NCI-H2171 (cell line): ENCODE measurements around the gene TP53RK.

Experiments
- DNase-seq: peaks from one replicate; lab custom pipeline; 2025; lab: John Stamatoyannopoulos, UW

The TP53RK gene

DNA sequence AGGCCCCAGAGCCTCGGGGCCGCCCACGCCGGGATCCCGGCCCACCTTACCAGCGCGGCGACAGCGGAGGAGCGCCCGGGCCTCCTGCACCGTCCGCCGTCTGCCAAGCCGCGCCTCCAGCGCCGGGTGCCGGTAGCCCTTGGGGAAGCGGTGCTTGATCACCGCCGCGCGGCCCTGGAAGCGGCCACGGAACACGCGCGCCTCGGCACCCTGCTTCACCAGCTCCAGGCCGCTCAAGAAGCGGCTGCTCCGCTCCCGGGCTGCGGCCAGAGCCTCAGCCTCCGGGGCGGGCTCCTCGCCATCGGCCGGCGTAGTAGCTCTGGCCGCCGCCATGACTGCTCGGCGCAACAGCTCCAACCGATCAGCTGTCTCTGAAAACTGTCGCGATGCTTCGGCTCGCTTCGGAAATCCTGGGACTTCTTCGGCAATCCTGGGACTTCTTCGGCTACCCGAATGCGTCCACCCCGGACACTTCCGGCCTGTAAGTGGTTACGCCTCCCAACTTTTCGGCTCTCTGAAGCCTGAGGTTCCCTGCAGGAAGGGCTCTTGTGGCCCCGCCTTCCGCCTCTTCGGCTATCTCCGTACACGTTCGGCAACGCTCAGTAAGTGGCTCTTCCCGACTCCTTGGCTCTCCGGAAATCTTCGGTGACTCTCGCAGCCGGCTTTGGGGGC is at the start of gene TP53RK:
Gene TP53RK (minus strand): TSS at position 363 of the 672 bp plus-strand sequence. CDS start 30 bp downstream, at position 333.
- DNase-seq = peak; percentile 99

DNA sequence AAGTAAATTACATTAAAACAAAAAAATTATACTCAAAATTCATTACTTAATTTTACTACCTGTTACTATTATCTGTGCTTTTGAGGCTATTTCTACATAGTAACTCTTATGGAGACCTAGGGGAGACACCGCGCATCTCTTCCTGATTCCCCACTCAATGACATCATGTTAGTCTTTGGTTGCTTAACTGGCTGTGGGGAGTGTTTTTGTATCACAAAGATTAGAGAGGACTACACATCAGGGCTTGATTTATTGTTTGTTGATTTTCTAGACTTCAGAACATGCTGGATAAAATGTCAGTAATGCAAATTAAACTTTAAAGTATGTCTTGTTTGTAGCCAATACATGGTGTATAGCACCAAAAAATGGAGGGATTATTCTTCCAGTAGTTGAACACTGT is 46.2 kb upstream of the TP53RK start:
- DNase-seq = no peak

DNA sequence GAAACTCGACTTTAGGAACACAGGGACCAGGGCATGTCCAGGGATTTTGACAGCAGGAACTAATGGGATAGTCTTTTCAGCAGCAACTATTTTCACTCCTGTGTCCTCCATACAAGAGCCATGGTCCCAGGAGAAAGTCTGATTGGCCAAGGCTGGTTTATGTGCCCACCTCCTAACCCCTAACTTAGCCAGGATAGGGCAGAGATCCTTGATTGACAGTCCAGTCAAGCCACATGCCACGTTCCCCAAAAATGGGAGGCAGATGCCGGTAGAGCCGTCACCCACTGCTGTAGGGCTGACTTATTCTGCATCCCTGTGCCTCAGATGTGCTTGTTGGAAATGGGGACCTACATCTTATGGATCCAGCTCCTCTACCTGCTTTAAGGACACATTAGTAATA is 42.5 kb upstream of the TP53RK start:
- no peak for DNase-seq

DNA sequence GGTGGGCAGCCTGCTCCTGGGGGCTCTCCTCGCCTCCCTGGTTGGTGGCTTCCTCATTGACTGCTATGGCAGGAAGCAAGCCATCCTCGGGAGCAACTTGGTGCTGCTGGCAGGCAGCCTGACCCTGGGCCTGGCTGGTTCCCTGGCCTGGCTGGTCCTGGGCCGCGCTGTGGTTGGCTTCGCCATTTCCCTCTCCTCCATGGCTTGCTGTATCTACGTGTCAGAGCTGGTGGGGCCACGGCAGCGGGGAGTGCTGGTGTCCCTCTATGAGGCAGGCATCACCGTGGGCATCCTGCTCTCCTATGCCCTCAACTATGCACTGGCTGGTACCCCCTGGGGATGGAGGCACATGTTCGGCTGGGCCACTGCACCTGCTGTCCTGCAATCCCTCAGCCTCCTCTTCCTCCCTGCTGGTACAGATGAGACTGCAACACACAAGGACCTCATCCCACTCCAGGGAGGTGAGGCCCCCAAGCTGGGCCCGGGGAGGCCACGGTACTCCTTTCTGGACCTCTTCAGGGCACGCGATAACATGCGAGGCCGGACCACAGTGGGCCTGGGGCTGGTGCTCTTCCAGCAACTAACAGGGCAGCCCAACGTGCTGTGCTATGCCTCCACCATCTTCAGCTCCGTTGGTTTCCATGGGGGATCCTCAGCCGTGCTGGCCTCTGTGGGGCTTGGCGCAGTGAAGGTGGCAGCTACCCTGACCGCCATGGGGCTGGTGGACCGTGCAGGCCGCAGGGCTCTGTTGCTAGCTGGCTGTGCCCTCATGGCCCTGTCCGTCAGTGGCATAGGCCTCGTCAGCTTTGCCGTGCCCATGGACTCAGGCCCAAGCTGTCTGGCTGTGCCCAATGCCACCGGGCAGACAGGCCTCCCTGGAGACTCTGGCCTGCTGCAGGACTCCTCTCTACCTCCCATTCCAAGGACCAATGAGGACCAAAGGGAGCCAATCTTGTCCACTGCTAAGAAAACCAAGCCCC is 36.2 kb upstream of the TP53RK start:
- DNase-seq = no peak

- no peak for DNase-seq
These were observed 35.2 kb upstream of the TP53RK start for GRCh38 chr20:46724343-46724959.

- no peak for DNase-seq
These were observed 33.8 kb upstream of the TP53RK start for GRCh38 chr20:46723039-46723438.

DNA sequence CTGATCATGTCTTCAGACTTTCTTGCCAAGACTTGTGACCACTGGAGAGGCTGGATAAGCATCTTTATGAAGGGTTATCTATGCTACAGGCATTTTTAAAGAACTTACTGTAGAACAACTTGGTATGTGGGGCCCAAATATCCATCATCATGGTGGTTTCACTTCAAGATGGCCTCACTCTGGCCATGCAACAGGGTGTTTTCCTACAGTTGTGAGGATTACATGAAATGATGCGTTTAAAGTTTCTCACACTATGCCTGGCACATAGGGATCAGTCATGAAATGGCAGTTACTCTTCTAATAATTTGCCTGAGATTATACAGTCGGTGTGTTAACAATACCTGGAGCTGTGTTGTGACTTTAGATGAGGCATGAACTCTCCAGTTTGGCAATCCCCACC is 33.2 kb upstream of the TP53RK start:
- DNase-seq = no peak

DNA sequence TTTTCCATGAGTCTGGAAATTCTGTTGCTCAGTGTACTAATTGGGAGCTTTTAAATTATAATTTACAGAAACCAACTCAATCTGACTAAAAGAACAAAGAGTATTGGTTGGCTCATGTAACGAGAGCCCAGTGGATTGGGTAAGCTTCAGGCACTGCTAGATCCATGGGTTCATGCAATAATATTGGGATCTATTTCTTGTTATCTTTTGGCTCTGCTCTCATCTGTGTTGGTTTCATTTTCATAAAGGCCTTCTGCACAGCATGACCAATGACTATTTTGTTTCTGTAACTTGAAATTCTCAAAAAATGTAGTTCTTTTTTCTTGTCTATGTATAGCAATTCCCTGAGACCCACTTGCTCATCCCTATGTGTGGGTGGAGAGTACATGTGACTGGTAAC is 32.2 kb upstream of the TP53RK start:
- no peak for DNase-seq

DNA sequence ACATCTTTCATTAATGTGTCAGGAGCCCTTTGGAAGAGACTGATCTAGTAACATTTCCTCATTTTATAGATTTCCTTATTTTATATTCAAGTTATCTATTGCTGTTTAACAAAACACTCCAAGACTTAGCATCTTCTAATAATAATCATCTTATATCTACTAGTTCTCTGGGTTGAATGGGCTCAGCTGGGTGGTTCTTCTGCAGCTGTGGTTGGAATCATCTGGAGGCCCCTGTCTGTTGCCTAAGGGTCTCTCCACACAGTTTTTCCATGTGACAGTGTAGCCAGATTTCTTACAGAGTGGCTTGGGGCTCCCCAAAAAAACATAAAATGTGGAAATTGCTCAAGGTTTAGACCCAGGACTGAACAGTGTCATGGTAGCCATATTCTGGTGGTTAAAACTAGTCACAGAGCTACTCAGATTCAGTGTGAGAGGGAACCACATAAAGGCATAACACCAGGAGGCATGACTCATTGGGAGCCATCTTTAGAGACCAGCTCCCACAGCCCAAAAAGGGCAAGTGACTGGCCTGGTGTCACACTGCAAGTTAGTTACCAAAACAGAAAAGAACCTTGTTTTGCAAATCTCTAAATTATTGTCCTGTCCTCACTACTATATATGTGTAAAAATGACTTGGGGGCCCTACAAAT is 31.7 kb upstream of the TP53RK start:
- DNase-seq = no peak

- DNase-seq = no peak
These were observed 30.8 kb upstream of the TP53RK start for GRCh38 chr20:46720019-46720418.

DNA sequence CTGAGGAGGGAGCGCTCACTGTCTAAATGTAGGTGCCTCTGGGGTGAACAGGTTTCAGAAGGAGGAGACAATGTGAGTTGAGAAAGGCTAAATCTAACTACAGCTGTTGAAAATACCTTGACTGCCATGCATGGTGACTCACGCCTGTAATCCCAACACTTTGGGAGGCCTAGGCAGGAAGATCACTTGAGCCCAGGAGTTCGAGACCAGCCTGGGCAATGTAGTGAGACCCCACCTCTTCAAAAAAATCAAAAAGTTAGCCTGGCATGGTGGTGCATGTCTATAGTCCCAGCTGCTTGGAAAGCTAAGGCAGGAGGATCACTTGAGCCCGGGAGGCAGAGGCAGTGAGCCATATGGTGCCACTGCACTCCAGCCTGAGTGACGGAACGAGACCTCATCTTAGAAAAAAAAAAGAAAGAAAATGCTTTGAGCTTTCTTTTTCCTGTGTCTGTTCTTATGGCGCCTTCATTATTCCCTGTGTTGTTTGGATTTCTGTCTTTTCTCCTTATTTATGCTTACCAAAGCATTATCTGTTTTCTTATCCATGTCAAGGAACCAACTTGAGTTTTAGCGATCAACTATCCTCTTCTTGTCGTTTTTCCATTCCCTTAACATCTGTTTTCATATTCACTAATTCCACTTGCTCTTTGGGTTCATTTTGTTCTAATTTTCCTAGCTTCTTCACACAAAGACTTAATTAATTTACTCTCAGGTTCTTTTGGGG is 28.7 kb upstream of the TP53RK start:
- DNase-seq = peak; percentile 80

DNA sequence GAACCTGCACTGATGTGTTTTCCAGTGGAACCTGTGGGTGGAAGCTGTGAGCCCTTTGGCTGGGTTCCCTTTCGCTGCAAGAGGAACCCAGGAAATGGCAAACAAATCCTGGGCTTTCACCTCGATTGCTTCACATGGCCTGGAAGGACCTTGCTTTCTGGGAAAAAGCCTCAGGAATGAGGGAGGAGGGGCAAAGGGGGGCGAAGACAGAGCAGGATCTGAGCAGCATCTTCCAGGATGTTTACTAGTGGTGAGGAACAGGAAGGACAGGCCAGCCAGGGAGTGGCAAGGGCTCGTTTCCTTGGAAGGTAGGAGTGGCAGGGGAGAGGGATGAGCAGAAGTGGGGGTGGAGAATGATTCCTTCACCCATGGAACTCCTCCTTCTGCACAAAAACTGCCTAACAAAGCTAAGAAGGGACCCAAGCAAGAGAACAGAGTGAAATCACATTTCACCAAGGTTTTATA is 26.1 kb upstream of the TP53RK start:
- DNase-seq = no peak

GRCh38 chr20:46713957-46714834 is 25.0 kb upstream of the TP53RK start:
- no peak for DNase-seq

GRCh38 chr20:46712056-46712636 is 22.9 kb upstream of the TP53RK start:
- DNase-seq = no peak

GRCh38 chr20:46710153-46710913 is 21.1 kb upstream of the TP53RK start:
- DNase-seq = no peak

GRCh38 chr20:46709459-46710152 is 20.4 kb upstream of the TP53RK start, which contains the start of gene SLC2A10:
TSS of gene SLC2A10 (plus strand) at chr20:46709649. CDS start at chr20:46709737, 88 bp downstream.
- no peak for DNase-seq

- no peak for DNase-seq
These were observed 19.8 kb upstream of the TP53RK start for GRCh38 chr20:46709055-46709458.

- DNase-seq = no peak
These were observed 19.1 kb upstream of the TP53RK start for GRCh38 chr20:46708172-46708860.
